Measurements from ENCODE around the gene ZNF655.

Gene ZNF655

GRCh38 chr7:99623091-99623693, 64.8 kb downstream of the ZNF655 start:
- H3K27me3 ChIP-seq (ENCODE audit: insufficient read depth, low read length): no peaks in the 10 kb centered on the region
- no peak overlapping the region for H3K4me3 ChIP-seq (ENCODE audit: low read length)
- peaks cover under 1% of the 10 kb centered on the region for H3K4me1 ChIP-seq (ENCODE audit: insufficient read depth, low read length)
- no peaks in the 10 kb centered on the region for H3K9me3 ChIP-seq (ENCODE audit: low read length)
- peaks cover 95% of the 10 kb centered on the region for H3K36me3 ChIP-seq (ENCODE audit: insufficient read depth, low read length)
- H2AFZ ChIP-seq (ENCODE audit: low read depth, low read length): no peak overlapping the region

GRCh38 chr7:99623702-99624447, 65.4 kb downstream of the ZNF655 start:
- no peaks in the 10 kb centered on the region for H3K9me3 ChIP-seq (ENCODE audit: low read length)
- peaks cover 95% of the 10 kb centered on the region for H3K36me3 ChIP-seq (ENCODE audit: insufficient read depth, low read length)
- no peak overlapping the region for H2AFZ ChIP-seq (ENCODE audit: low read depth, low read length)
- H3K4me3 ChIP-seq (ENCODE audit: low read length): no peak overlapping the region
- no peaks in the 10 kb centered on the region for H3K4me1 ChIP-seq (ENCODE audit: insufficient read depth, low read length)
- H3K27me3 ChIP-seq (ENCODE audit: insufficient read depth, low read length): no peaks in the 10 kb centered on the region

- Histone ChIP-seq H3K4me3 (ENCODE audit: low read length) (no peak overlapping the region), H3K36me3 (ENCODE audit: insufficient read depth, low read length) (peaks cover 95% of the 10 kb centered on the region), H2AFZ (ENCODE audit: low read depth, low read length) (no peak overlapping the region), H3K4me1 (ENCODE audit: insufficient read depth, low read length) (no peaks in the 10 kb centered on the region), H3K9me3 (ENCODE audit: low read length) (no peaks in the 10 kb centered on the region), H3K27me3 (ENCODE audit: insufficient read depth, low read length) (no peaks in the 10 kb centered on the region)
Measured at GRCh38 chr7:99624484-99624883, 66.0 kb downstream of the ZNF655 start.

GRCh38 chr7:99625321-99625720, 66.9 kb downstream of the ZNF655 start:
- no peak overlapping the region for H3K4me3 ChIP-seq (ENCODE audit: low read length)
- no peaks in the 10 kb centered on the region for H3K9me3 ChIP-seq (ENCODE audit: low read length)
- H2AFZ ChIP-seq (ENCODE audit: low read depth, low read length): no peak overlapping the region
- H3K4me1 ChIP-seq (ENCODE audit: insufficient read depth, low read length): no peaks in the 10 kb centered on the region
- no peaks in the 10 kb centered on the region for H3K27me3 ChIP-seq (ENCODE audit: insufficient read depth, low read length)
- H3K36me3 ChIP-seq (ENCODE audit: insufficient read depth, low read length): peaks cover 95% of the 10 kb centered on the region

GRCh38 chr7:99625961-99626360, 67.5 kb downstream of the ZNF655 start:
- Histone ChIP-seq H3K27me3 (ENCODE audit: insufficient read depth, low read length) (no peaks in the 10 kb centered on the region), H3K9me3 (ENCODE audit: low read length) (no peaks in the 10 kb centered on the region), H3K36me3 (ENCODE audit: insufficient read depth, low read length) (peaks cover 95% of the 10 kb centered on the region), H2AFZ (ENCODE audit: low read depth, low read length) (no peak overlapping the region), H3K4me3 (ENCODE audit: low read length) (no peak overlapping the region), H3K4me1 (ENCODE audit: insufficient read depth, low read length) (no peaks in the 10 kb centered on the region)
